Measurements from ENCODE around the gene UGT1A6. TPM values are rescaled to one million over a fixed set of nuclear protein-coding genes. Genes with fewer than 3 reads are reported as not detected.
A peak's percentile ranks its signal among the peaks of the same experiment; 100 is the strongest.

UGT1A6 gene
- total and polyA plus RNA-seq, 8 donors = 0.10 to 1.7 (median 0.16) TPM; not detected in 3

DNA sequence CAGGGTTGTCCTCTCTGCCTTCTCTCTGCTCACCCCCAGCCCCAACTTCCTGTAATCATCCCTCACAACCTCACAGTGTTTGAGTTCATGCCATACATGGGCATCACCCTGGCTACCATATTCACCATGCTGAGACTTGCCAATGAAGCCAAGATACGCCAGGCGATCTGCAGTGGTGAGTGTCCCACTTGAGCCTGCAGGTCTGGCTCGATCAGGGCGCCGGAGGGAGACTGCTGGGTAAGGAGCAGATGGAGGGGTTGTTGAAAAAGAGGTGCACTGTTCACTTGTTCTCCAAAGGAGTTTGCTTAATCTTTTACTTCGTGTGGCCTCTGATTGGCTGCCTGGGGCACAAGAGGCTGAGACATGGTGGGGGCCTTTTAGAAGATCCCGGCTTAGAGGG is 100.0 kb downstream of the UGT1A6 start:
- intact Hi-C loops (cut with DNase I) = no loop called here
- no peaks in the 10 kb centered on the region for H3K9me3 ChIP-seq

DNA sequence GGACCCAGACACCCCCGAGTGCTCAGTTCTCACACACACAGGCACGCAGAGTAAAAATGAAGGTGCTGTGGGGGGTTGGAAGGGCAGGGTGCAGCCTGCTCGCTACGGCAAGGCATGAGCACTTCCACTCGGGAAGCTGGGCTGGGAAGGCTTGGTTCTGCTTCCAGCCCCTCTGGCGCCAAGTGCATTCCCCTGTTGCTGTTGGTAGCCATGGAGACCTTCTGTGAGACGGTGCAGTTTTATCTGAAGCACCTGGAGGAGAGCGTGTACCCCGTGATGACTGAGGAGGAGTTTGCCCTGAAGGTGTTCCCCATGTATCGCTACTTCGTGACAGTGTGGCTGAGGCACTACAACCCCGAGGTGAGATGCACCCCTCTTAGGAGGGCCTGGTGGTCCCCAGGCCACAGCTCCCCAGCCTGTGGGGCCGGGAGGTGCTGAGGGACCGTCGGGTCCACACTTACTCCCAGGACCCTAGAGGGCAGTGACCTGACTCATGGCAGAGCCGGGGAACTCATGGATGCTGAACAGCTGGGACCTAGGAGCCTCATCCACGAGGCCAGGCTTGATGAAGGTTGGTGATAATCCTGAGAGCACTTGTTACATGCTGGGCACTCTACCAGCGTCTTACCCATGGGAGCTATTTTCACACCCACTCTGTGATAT is 100.9 kb downstream of the UGT1A6 start:
- ATAC-seq (peak; percentile 65), DNase-seq (peak in 1 of 4 donors; percentile 44)
- Histone ChIP-seq H3K27me3 (peaks cover 0 to 6% of the 10 kb centered on the region in 2 donors), H3K4me1 (no peaks in the 10 kb centered on the region), H3K9me3 (no peaks in the 10 kb centered on the region), H3K4me3 (no peak overlapping the region), H3K27ac (no peak overlapping the region), H3K36me3 (no peaks in the 10 kb centered on the region)
- TF ChIP-seq, protein P1, sequence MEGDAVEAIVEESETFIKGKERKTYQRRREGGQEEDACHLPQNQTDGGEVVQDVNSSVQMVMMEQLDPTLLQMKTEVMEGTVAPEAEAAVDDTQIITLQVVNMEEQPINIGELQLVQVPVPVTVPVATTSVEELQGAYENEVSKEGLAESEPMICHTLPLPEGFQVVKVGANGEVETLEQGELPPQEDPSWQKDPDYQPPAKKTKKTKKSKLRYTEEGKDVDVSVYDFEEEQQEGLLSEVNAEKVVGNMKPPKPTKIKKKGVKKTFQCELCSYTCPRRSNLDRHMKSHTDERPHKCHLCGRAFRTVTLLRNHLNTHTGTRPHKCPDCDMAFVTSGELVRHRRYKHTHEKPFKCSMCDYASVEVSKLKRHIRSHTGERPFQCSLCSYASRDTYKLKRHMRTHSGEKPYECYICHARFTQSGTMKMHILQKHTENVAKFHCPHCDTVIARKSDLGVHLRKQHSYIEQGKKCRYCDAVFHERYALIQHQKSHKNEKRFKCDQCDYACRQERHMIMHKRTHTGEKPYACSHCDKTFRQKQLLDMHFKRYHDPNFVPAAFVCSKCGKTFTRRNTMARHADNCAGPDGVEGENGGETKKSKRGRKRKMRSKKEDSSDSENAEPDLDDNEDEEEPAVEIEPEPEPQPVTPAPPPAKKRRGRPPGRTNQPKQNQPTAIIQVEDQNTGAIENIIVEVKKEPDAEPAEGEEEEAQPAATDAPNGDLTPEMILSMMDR (IDR thresholded peaks at IDR 0.05) = no peak
- intact Hi-C loops (cut with DNase I) = no loop called here

More for the DNA sequence above, 100.0 kb downstream of the UGT1A6 start:
- TF ChIP-seq, protein P1 (IDR thresholded peaks at IDR 0.05) = no peak
- H3K36me3 ChIP-seq = no peaks in the 10 kb centered on the region
- no peak for ATAC-seq
- no peak overlapping the region for H3K4me3 ChIP-seq
- H3K4me1 ChIP-seq = no peaks in the 10 kb centered on the region
- H3K27me3 ChIP-seq = peaks cover 0 to 6% of the 10 kb centered on the region in 2 donors
- H3K27ac ChIP-seq = no peak overlapping the region
- no peak for DNase-seq

DNA sequence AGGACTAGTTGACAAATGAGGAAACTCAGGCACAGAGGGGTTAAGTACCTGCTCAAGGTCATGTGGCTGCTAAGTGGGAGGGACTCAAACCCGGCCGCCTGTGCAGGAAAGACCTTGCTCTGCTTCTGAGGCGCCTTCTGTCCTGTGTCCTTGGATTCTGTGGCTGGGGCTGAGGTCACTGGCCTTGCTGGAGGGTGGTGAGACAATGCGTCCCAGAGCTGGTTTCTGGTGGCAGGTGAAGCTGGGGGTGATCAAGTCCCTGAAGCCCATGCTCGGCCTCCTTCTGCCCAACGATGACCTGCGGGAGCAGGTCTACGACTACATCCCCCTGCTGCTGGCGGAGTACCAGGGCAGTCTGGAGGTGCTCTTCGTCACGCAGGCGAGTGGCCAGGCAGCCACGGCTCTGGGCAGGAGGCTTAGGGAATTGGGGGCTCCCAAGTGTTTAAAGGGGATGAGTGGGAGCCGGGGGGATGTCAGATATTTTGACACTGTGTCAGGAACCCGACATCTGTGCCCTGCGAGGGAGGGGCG is 101.5 kb downstream of the UGT1A6 start:
- no peaks in the 10 kb centered on the region for H3K9me3 ChIP-seq
- no peaks in the 10 kb centered on the region for H3K36me3 ChIP-seq
- intact Hi-C loops (cut with DNase I) = no loop called here
- no peaks in the 10 kb centered on the region for H3K4me1 ChIP-seq
- peak in 1 of 4 donors; percentile 13 for DNase-seq
- TF ChIP-seq, protein P1 (IDR thresholded peaks at IDR 0.05) = no peak
- ATAC-seq = peak; percentile 67
- no peak overlapping the region for H3K4me3 ChIP-seq
- no peak overlapping the region for H3K27ac ChIP-seq
- H3K27me3 ChIP-seq = peaks cover 0 to 6% of the 10 kb centered on the region in 2 donors

DNA sequence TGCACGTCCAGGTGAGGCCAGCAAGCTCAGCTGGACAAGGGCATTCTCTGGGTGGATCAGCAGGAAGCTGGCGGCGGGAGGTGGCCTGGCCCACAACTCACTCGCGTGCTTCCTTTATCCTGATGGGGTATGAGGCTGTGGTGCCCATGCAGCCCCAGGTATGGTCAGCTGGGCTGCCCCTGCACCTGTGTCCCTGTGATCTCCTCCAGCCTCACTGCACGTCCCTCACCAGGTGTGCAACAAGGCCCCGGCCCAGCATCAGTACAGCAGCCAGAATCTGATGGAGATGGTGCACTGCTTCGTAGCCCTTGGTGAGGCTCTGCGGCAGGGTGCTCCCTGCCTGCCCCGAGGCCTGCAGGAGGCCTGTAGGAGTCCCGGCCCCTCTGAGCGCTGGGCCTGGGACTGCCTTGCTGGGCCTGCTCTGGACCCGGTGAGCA is 103.1 kb downstream of the UGT1A6 start:
- TF ChIP-seq, protein P1 (IDR thresholded peaks at IDR 0.05) = no peak
- Histone ChIP-seq H3K4me3 (no peak overlapping the region), H3K36me3 (no peaks in the 10 kb centered on the region), H3K4me1 (no peaks in the 10 kb centered on the region), H3K9me3 (no peaks in the 10 kb centered on the region), H3K27ac (no peak overlapping the region), H3K27me3 (peaks cover 0 to 6% of the 10 kb centered on the region in 2 donors)
- DNase-seq (no peak), ATAC-seq (no peak)
- intact Hi-C loops (cut with DNase I) = no loop called here

DNA sequence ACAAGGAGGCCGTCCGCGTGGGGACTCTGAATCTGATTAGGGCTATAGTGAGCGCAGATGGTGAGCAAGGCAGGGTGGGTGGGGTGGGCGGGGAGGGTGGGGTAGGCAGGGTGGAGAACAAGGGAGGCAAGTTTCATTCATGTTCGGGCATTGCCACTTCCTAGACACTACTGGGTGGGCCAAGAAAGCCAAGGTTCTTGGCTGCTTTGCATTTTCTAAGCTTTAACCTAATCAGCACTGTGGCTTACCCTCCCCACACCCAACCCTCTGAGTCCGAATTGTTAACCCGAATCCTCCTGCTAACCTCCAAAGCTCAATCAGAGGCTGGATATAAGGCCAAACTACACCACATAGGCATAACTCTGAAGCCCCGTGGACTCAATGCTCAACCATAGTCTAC is 103.6 kb downstream of the UGT1A6 start:
- TF ChIP-seq, protein P1 (IDR thresholded peaks at IDR 0.05) = no peak
- ATAC-seq = no peak
- intact Hi-C loops (cut with DNase I) = no loop called here

More for the DNA sequence above, 103.6 kb downstream of the UGT1A6 start:
- Histone ChIP-seq H3K9me3 (no peaks in the 10 kb centered on the region), H3K27me3 (peaks cover 0 to 6% of the 10 kb centered on the region in 2 donors), H3K4me3 (no peak overlapping the region), H3K4me1 (no peaks in the 10 kb centered on the region), H3K36me3 (no peaks in the 10 kb centered on the region), H3K27ac (no peak overlapping the region)
- no peak for DNase-seq

All from left lung (tissue), 10 donors.